GM19463 (cell line): Measurements from ENCODE around the gene PLA2G4A.

Experiments used
- ATAC-seq: cut with Tn5 transposase; IDR thresholded peaks from one replicate; pipeline ENCODE4 v1.9.1; 2021; ENCODE audit warnings: mild to moderate bottlenecking, moderate library complexity; ENCODE audit not compliant: unreplicated experiment

The PLA2G4A gene

DNA sequence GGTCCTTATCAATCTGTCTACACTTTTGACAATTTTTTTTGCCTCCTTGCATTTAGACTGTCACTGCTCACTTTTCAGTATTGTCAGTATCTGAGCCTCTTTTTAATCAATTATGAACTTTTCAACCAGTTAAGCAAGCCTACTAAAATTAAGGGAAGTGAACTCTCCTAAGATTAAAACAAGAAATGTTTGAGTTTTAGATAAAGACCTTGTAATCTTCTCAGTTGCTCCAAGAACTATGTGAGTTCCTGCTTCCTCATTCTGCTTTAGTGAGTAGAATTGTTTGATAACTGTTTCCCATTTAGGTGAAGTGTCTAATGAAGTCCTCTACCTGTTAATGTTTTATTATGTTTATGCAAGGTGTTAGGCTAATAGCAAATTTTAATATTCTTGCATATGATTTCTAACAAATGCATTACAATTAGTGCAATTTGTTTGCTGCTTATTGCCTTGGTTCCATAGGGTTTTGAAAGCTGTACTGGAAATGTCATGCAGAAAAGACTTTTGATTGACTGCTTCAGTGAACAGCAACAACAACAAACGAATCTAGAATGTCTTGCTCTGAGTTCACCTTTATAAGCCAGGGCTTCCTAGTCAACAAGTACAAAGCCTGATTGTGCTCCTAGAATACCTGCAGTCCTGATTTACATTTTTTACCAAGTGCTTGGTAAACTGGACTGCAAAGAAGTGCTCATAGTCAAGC is 40.9 kb downstream of the PLA2G4A start:
- no peak for ATAC-seq

DNA sequence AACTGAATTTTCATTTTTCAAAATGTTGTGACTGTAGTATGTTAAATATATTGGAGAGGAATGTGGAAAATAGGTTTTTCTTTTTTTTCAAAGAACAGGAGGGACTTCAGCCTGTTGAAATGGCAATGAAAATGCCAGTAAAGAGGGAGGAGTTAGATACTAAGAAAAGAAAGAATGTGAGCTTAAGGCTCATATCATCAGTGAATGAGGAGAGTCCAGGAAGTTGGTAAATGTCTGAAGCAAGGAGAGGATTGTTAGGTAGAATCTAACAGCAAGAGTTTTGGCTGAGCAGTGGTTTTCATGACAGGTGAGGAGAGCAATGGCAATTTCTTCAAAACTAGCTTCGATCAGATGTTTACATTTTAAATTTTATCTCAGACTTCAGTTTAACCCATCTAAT is 43.0 kb downstream of the PLA2G4A start:
- ATAC-seq: no peak

DNA sequence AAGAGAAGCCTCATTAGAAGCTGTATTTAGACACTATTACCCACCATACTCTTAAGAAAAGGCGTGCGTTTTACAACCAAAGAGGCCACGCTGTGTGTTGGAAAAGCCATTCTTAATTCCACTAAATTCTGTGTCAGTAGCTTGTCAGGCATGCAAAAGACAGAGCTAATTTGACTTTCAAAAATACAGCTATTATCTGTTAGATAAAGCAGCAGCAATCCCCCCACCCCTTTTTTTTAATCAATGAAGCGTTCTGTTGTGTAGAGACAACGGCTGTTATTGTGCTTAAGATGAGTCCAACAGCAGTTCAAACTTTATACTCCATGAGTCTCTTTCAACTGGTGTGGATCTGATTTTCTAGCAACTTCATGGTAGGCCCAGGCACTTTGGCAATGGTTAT is 43.5 kb downstream of the PLA2G4A start:
- ATAC-seq: no peak

GRCh38 chr1:186873687-186874086 is 44.9 kb downstream of the PLA2G4A start:
- no peak for ATAC-seq

- no peak for ATAC-seq
Measured at GRCh38 chr1:186875896-186876835, 47.4 kb downstream of the PLA2G4A start.

GRCh38 chr1:186878356-186878755 is 49.6 kb downstream of the PLA2G4A start:
- no peak for ATAC-seq

GRCh38 chr1:186880982-186881381 is 52.2 kb downstream of the PLA2G4A start:
- no peak for ATAC-seq

DNA sequence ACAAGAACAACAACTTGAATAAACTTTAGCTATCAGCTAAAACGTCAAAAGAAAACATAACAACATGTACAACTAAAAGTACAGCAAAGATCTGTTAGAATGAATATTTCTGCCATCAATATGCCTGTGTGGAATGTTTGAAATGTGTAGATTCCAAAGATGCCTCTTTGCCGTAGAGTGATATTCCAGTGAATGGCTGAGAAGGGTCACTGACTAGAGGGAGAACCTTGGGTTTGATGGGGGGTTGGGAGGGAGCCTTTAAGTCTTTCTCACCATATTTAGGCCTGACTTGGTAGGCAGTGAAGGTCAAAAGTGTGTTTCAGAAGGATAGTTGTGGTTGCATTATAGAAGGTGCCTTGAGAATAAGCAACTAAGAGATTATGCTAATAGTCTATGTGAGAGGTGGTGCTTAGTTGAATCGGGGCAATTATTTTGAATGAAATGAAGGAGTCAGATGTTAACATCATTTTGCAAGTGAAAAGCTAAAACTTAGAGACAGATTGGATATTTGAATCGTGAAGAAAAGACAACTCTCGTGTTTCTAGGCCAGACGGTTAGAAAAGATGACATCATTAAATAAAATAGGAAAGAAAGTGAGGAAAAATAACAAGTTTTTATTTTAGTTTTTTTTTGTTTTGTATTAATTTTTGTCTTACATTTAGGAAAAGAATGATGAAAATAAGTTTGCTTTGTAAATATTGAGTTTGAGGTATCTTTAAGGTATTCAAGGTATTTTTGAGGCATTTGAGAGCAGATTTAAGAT is 53.8 kb downstream of the PLA2G4A start:
- ATAC-seq: no peak

GRCh38 chr1:186884251-186884650 is 55.5 kb downstream of the PLA2G4A start:
- ATAC-seq: no peak

DNA sequence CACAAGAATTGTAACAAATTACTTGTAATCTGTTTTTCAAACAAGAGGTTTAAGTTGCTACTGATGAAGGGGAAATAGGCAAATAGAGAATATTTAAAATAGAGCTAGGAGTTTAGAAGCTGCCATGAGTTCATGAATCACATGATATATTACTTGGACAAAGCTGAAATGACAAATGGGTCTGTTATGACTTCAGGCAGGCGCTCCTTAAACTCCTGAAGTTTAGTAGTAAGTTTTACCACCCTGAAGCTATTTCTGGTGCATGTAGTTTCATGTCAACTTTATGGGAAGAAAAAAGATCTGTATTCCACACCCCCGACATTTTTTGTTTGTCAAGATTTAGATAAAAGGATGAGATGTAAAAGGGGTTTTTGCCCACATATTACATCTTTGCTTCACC is 58.5 kb downstream of the PLA2G4A start:
- ATAC-seq: no peak

GRCh38 chr1:186888367-186888766 is 59.6 kb downstream of the PLA2G4A start:
- ATAC-seq: no peak

DNA sequence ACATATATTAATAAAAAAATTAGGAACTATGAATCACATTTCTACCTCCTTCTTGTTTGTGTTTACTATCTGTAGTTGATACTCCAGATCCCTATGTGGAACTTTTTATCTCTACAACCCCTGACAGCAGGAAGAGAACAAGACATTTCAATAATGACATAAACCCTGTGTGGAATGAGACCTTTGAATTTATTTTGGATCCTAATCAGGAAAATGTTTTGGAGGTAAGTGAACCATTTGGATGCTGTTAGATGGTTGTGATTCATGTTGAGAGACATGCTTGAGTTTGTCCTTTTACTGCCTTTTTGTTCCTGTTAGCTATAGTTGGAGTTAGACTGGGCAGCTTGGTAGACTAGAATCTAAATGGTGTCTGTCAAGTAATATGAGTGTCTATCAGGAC is 64.2 kb downstream of the PLA2G4A start:
- ATAC-seq: no peak

GRCh38 chr1:186894415-186894814 is 65.7 kb downstream of the PLA2G4A start:
- ATAC-seq: no peak

GRCh38 chr1:186896211-186896610 is 67.5 kb downstream of the PLA2G4A start:
- ATAC-seq: no peak

DNA sequence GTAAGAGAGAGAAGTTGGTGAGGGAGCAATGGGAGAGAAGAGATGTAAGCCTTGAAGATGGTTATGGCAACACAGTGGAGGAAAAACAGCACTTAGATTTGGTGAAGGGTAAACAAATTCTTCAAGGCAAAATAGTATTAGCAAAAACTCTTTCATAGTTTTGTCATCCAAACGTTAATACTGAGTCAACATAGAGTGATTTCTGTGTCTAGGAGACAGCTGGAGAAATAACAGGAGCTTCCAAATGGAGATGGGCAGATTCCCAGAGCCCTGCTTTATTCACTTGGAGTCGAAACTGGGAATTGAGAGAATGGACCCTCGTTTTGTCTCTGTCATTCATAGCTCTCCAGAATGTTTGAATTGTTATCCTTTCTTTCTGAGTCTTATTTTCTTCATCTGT is 68.3 kb downstream of the PLA2G4A start:
- no peak for ATAC-seq

GRCh38 chr1:186899577-186899976 is 70.8 kb downstream of the PLA2G4A start:
- peak; percentile 74 for ATAC-seq

DNA sequence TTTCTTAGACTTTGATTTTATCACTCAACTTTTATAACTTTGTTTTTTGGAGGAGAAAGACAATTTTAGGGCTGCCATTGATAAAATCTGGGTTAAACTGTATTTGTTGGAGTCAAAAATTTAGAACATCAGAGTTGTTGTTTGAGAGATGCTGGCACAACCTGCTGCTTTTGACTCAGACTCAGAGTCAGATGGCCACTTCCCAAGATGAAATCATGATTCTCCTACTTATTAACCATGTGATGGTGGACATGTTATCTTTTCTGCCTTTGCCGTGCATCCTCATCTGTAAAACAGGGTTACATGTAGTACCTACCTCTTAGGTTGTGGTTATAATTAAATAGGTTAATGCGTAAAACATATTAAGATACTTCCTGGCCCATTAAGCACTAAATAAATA is 71.2 kb downstream of the PLA2G4A start:
- no peak for ATAC-seq

DNA sequence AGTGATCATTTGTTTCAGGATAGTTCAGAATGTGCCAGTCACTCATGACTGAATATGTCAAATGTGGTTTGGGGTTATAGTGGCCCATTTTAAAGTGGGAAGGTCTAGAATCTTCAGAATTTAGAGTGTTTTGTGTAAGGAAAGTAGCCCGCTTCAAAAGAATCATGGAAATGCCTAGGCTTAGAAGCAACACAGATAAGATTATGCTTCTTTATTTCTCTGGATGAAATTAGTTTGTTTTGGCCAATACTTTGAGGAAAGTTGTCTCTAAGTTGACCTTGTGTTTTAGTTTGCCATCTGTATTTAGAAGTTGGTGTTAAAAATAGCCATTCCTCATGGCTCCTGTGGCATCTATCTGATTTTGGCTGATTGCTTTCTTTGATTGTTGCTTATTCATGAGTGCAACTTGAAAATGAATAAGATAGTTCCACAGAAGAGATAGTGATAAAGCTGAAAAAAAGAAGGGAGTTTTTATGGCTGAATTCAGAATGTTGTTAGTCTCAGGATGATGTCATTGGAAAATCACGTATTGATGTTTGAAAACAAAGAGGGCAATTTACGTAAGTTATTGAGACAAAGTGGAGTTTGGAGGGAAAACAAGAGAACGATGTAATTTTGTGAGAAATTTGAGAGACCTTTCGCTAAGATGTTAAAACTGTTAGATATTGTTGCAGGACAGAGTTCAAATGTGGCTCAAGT is 71.9 kb downstream of the PLA2G4A start:
- no peak for ATAC-seq

- ATAC-seq: no peak
Measured at GRCh38 chr1:186901631-186902030, 72.9 kb downstream of the PLA2G4A start.

GRCh38 chr1:186903374-186904136 is 74.8 kb downstream of the PLA2G4A start:
- no peak for ATAC-seq
